Lung microvascular endothelial cell (primary cell): ENCODE measurements around the gene LRP8. TPM values are rescaled to one million over a fixed set of nuclear protein-coding genes. Genes with fewer than 3 reads are reported as not detected.
A peak's percentile ranks its signal among the peaks of the same experiment; 100 is the strongest.

Source experiments
- DNase-seq, 2 donors: peaks; one replicate each; pipeline versions ENCODE4 v3.0.0 to v3.0.0-alpha.2; 2010; ENCODE audit warnings: low read depth in 2 of 2
- total RNA-seq: library from RNA; depleted of rRNA; stranded (reverse); fragments of >200 nt; gene quantifications from 2 replicates; pipeline ENCODE4 v1.2.1, GENCODE V29; 2014

LRP8 gene
- total RNA-seq, 1 donor from 2014 or later = 7.7 TPM

DNA sequence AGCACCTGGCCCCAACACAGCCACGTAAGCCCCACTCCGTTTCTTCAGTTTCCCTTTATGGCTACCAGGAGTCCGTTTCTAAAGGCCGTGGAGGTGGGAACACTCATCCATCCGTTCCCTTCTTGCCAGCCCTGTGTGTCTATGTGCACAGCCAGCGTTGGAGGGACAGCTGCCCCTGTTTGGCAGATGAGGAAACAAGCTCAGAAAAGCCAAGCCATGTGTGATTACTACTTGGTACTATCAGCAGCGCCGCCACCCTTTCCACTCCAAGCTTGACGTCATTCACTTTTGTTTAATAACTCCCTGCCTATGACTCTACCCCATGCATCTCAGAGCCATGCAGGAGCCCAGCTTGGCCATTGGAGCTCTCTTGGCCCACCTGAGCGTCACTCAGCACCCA is 3.5 kb downstream of the LRP8 start:
- DNase-seq = no peak

- no peak for DNase-seq
These were observed 4.6 kb downstream of the LRP8 start for GRCh38 chr1:53323316-53323715.

- no peak for DNase-seq
These were observed 5.9 kb downstream of the LRP8 start for GRCh38 chr1:53321776-53322602.

DNA sequence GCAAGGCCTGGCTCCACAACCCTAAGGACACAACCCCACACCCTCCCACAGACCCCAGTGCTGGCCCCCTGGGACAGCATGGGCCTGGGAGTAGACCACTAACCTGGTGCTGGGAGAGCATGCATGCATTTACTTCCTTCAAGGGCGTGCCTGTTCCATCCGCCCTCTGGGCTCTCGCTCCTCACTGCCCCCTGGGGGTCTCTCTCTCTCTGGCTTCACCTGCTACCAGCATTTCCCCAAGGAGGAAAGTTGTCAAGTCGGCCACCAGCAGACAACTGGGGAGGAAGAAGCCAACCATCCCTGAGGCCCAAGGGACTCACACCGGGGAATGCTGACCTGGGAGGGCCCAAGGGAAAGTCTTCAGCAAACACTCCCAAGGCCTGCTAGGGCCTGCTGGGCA is 6.5 kb downstream of the LRP8 start:
- peak in 1 of 2 donors; percentile 11 for DNase-seq

GRCh38 chr1:53320646-53321045 is 7.2 kb downstream of the LRP8 start:
- no peak for DNase-seq

- no peak for DNase-seq
These were observed 8.4 kb downstream of the LRP8 start for GRCh38 chr1:53319296-53320101.

GRCh38 chr1:53317646-53318539 is 10.0 kb downstream of the LRP8 start:
- DNase-seq = no peak

DNA sequence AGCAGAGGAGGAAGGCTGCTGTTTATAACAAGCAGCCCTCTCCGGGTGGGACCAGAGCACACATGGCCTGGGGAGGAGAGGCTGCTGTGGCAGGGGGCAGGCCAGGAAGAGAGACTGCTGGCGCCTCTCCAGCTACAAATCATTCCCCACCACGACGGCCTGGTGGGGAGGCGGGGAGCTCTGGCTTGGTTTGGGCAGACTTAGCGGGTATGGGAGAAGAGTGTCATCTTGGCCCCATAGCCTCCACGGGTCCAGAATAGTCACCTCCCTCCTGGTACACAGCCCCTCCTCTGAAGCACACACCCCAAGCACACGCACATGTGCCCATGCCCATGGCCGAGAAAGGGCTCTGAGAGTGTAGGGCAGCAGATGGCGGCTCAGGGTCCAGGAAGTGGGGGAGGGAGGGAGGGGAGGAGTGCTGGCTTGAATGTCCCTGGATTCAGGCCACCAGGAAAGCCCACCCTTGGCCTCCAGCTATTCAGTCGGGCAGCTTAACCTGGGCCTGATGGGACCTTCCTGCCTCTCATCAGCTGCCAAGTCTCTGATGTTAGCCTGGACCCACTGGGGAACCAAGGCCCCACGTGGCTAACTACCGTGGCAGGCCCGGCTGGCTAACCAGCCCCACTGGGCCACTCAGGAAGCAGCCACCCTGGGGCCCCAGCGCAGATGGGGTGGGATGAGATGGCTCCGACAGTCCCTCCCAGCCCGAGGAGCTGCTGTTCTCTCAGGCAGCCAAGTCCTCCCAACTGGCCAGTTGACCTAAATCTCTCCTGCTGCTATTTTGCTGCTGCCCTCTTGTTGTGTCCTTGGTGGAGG is 10.9 kb downstream of the LRP8 start:
- peak in 1 of 2 donors; percentile 33 for DNase-seq

DNA sequence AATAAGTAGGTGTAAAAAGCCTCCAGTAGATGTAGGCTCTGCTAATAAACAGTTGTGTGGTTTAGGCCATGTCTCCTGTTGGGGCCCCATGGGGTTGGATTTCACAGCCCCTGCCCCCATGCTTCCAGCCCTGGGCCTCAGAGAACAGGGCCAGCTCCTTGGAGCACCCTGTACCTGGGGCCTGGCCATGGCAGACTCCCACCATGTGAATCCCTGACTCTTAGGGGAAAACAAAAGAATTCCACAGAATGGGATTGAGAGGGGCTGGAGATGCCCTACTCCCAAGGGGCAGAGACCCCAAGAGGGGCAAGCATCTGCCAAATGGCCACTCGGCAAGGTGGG is 11.5 kb downstream of the LRP8 start:
- DNase-seq = no peak

GRCh38 chr1:53315456-53316423 is 12.1 kb downstream of the LRP8 start:
- DNase-seq = peak in 1 of 2 donors; percentile 45

DNA sequence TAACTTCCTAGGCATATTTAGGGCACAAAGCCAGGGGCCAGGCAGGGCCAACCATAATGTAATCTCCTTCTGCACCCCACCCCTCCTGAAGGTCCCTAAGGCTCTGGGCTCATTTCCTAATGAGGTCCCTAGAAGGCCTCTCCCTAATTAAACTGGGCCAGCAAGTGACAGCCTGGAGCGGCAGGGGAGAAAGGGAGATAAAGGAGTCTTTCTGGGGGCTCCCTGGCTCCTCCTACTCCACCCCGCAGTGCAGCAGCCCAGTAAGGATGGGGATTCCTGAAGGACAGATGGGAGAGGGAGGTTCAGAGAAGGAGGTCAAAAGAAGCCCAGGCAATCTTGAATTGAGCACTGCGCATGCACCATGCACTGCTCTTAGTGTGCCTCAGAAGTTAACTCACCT is 12.8 kb downstream of the LRP8 start:
- DNase-seq = no peak

- no peak for DNase-seq
These were observed 13.3 kb downstream of the LRP8 start for GRCh38 chr1:53314606-53315005.

DNA sequence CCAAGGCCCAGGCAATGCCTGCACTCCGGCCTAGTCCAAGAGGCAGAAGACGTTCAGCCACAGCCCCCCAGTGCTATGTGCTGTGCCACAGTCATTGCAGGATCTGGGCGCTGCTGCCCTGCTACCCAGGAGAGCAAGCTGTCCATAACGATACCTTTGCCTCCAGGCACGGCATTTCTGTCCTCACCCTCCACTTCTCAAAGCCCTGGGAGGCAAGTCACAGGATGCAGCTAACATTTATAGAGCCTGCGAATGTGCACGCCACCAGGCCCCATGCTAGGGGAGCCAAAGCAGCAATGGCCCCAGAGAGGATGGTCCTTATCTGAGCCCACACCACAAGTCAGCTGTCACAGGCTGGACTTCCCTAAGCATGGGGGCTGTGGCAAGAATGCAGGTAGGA is 13.8 kb downstream of the LRP8 start:
- no peak for DNase-seq

DNA sequence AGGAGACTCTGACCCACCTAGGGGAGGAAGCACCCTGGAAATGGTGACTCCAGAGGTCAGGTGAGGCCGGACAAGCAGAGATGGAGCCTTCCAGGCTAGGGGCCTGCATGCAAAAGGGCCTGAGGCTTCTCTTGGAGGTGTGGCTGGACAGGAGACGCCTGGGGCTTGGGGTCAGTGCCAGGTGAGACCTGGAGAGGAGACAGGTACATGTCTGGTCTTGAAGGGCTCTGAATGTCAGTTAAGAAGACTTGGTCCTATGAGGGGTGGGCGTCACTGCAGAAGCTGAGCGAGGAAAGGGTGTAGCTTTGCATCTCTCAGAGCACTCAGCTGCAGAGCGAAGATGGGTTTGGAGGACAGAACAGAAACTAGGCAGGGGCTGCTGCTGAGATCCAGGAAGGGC is 14.3 kb downstream of the LRP8 start:
- DNase-seq = no peak

DNA sequence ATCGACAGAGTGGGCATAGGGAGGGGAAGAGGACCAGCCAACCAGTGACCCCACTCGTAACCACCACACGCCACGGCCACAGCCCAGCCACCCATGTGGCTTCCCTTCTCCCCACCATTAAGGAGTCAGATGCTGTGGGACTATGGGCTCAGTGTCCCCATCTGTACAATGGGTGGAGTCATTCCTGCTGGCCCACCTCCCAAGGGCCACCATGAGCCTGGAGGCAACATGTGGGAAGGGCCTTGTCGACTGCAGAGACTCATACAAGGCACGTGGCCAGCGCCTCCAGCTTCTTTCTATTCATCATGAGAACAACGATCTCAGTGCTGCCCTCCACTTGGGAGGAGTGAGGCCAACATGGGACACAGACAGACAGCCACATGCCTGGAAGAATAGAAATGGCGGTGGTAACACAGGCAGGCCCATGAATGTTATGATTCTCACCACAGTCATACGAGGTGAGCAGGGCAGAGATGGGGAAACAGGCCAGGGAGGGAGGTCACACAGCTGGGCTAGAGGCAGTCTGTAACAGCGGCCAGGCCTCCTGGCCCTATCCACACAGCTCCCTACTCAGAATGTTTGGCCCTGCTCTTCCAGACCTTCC is 16.1 kb downstream of the LRP8 start:
- no peak for DNase-seq

- DNase-seq = no peak
These were observed 16.8 kb downstream of the LRP8 start for GRCh38 chr1:53310847-53311681.

- no peak for DNase-seq
These were observed 18.1 kb downstream of the LRP8 start for GRCh38 chr1:53309802-53310201.

DNA sequence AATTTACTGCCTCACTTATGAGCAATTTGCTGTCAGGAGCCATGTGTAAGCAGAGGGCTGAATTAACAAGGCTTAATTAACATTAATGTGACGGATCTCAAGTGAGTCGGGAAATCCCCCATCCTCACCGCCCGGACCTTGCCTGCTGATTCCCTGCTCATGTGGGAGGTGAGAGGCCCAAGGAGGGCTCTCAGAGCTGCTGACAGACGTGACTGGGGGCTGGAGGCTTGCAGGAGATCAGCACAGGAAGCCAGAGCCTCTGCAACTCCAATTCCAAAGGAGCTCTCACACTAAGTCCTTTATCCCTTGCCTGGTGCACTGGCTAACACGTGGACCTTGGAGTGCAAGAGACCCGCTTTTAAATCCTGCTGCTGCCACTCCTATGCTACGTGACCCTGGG is 19.4 kb downstream of the LRP8 start:
- DNase-seq = no peak

GRCh38 chr1:53307037-53307436 is 20.8 kb downstream of the LRP8 start:
- DNase-seq = no peak
